ENCODE results near the gene KRTAP10-5.

GRCh38 chr21:44618909-44619308 is 38.5 kb upstream of the KRTAP10-5 start:
- no peak for TF ChIP-seq POLR2AphosphoS5 (IDR thresholded peaks at IDR 0.05; ENCODE audit: low read depth, low read length)
- no peak for TF ChIP-seq POLR2A (IDR thresholded peaks at IDR 0.05; ENCODE audit: low read depth, low read length)
- TF ChIP-seq TAF1 (IDR thresholded peaks at IDR 0.05; ENCODE audit: borderline replicate concordance, low read depth, low read length), result no peak

Measured in GM12892 (cell line).